HEK293 (cell line): Measurements from ENCODE around the gene ALAD.

Experiments used
- CTCF ChIA-PET: fragments of 350-600 bp; formaldehyde crosslinking; extraction: SDS; loops from one replicate; lab custom pipeline; 2021; ENCODE audit warnings: antibody characterized with exemption; lab: Yijun Ruan, JAX
- POLR2A ChIA-PET: fragments of 300-600 bp; formaldehyde crosslinking; extraction: SDS; loops from one replicate; lab custom pipeline; 2020; ENCODE audit warnings: antibody characterized with exemption, inconsistent platforms; lab: Yijun Ruan, JAX
- H3K27ac ChIP-seq: fragments of 200-500 bp; sonication (Bioruptor generic); 2 replicates; pipeline ENCODE4 v1.5.1; 2014; ENCODE audit warnings: low read depth, low read length, control low read depth, inconsistent platforms; ENCODE audit errors: extremely low read depth
- H3K36me3 ChIP-seq, 2 experiments: fragments of 200-500 bp in 1 of 2; sonication (Bioruptor generic) in 1 of 2; 1 replicate in 1 of 2; 2 replicates in 1 of 2; pipeline ENCODE4 v1.5.1; 2014 to 2017; ENCODE audit warnings: inconsistent platforms in 2 of 2, low read length in 2 of 2; ENCODE audit not compliant: control insufficient read depth in 2 of 2, insufficient read depth in 1 of 2
- H3K4me1 ChIP-seq: fragments of 200-500 bp; sonication (Bioruptor generic); 2 replicates; pipeline ENCODE4 v1.5.1; 2014; ENCODE audit warnings: mild to moderate bottlenecking, low read length, inconsistent platforms; ENCODE audit not compliant: control insufficient read depth, insufficient read depth
- H3K4me3 ChIP-seq: 2 replicates; pipeline ENCODE4 v1.5.1; 2011; ENCODE audit warnings: low read depth, mild to moderate bottlenecking, control low read depth, low read length, moderate library complexity
- H3K9me3 ChIP-seq: fragments of 200-500 bp; sonication (Bioruptor generic); 2 replicates; pipeline ENCODE4 v1.5.1; 2014; ENCODE audit warnings: low read depth, low read length, inconsistent platforms; ENCODE audit not compliant: control insufficient read depth, insufficient read depth
- CTCF ChIP-seq: fragments of 450-650 bp; formaldehyde crosslinking; IDR thresholded peaks from 2 replicates; pipeline ENCODE4 v1.5.1; 2016; ENCODE audit warnings: missing biosample characterization, missing genetic modification characterization
- KLF17 ChIP-seq: fragments of 450-650 bp; formaldehyde crosslinking; IDR thresholded peaks from 2 replicates; pipeline ENCODE4 v1.5.1; 2016; ENCODE audit warnings: missing biosample characterization, missing genetic modification characterization
- KLF7 ChIP-seq: fragments of 450-650 bp; formaldehyde crosslinking; IDR thresholded peaks from 2 replicates; pipeline ENCODE4 v1.5.1; 2016; ENCODE audit warnings: missing biosample characterization, missing genetic modification characterization, borderline replicate concordance
- PRDM6 ChIP-seq: fragments of 450-650 bp; formaldehyde crosslinking; IDR thresholded peaks from 2 replicates; pipeline ENCODE4 v1.5.1; 2017; ENCODE audit warnings: missing biosample characterization, missing genetic modification characterization
- REST ChIP-seq: fragments of 450-650 bp; formaldehyde crosslinking; IDR thresholded peaks from 2 replicates; pipeline ENCODE4 v1.5.1; 2016; ENCODE audit warnings: missing biosample characterization, missing genetic modification characterization
- WT1 ChIP-seq: fragments of 450-650 bp; formaldehyde crosslinking; IDR thresholded peaks from 2 replicates; pipeline ENCODE4 v1.5.1; 2016; ENCODE audit warnings: missing biosample characterization, missing genetic modification characterization
- ZFP41 ChIP-seq: fragments of 450-650 bp; formaldehyde crosslinking; IDR thresholded peaks from 2 replicates; pipeline ENCODE4 v1.5.1; 2016; ENCODE audit warnings: missing biosample characterization, missing genetic modification characterization, borderline replicate concordance
- ZNF112 ChIP-seq: fragments of 450-650 bp; formaldehyde crosslinking; IDR thresholded peaks from 2 replicates; pipeline ENCODE4 v1.5.0; 2017; ENCODE audit warnings: missing biosample characterization, missing genetic modification characterization
- ZNF169 ChIP-seq: fragments of 450-650 bp; formaldehyde crosslinking; IDR thresholded peaks from 2 replicates; pipeline ENCODE4 v1.5.1; 2016; ENCODE audit warnings: missing biosample characterization, missing genetic modification characterization
- ZNF211 ChIP-seq: fragments of 450-650 bp; formaldehyde crosslinking; IDR thresholded peaks from 2 replicates; pipeline ENCODE4 v1.5.1; 2016; ENCODE audit warnings: low read depth, missing biosample characterization, missing genetic modification characterization
- ZNF324 ChIP-seq: fragments of 450-650 bp; formaldehyde crosslinking; IDR thresholded peaks from 2 replicates; pipeline ENCODE4 v1.5.1; 2016; ENCODE audit warnings: missing biosample characterization, missing genetic modification characterization
- ZNF362 ChIP-seq: fragments of 450-650 bp; formaldehyde crosslinking; IDR thresholded peaks from 2 replicates; pipeline ENCODE4 v1.5.1; 2016; ENCODE audit warnings: missing biosample characterization, missing genetic modification characterization
- ZNF501 ChIP-seq: fragments of 450-650 bp; formaldehyde crosslinking; IDR thresholded peaks from 2 replicates; pipeline ENCODE4 v1.5.1; 2016; ENCODE audit warnings: missing biosample characterization, missing genetic modification characterization
- ZNF510 ChIP-seq: fragments of 450-650 bp; formaldehyde crosslinking; IDR thresholded peaks from 2 replicates; pipeline ENCODE4 v1.5.1; 2018; ENCODE audit warnings: mild to moderate bottlenecking, missing genetic modification characterization, missing biosample characterization; ENCODE audit not compliant: insufficient replicate concordance
- ZNF529 ChIP-seq: fragments of 450-650 bp; formaldehyde crosslinking; IDR thresholded peaks from 2 replicates; pipeline ENCODE4 v1.5.1; 2017; ENCODE audit warnings: missing genetic modification characterization, missing biosample characterization; ENCODE audit not compliant: insufficient replicate concordance
- ZNF837 ChIP-seq: fragments of 450-650 bp; formaldehyde crosslinking; IDR thresholded peaks from 2 replicates; pipeline ENCODE4 v1.5.1; 2016; ENCODE audit warnings: missing biosample characterization, missing genetic modification characterization
- ZXDB ChIP-seq: fragments of 450-650 bp; formaldehyde crosslinking; IDR thresholded peaks from 2 replicates; pipeline ENCODE4 v1.5.1; 2016; ENCODE audit warnings: missing biosample characterization, missing genetic modification characterization

ALAD gene

GRCh38 chr9:113364951-113365350 lies 36.1 kb downstream of the ALAD start:
- no peaks in the 10 kb centered on the region for H3K36me3 ChIP-seq
- no peaks in the 10 kb centered on the region for H3K4me1 ChIP-seq
- no peak overlapping the region for H3K4me3 ChIP-seq
- H3K9me3 ChIP-seq = no peaks in the 10 kb centered on the region
- CTCF ChIA-PET = interaction anchor here (0.6 to 1.1 kb wide), 4 partner anchors 10 to 68 kb away, joined by 3 read pairs; no protein-coding TSS in a partner anchor
- no peak for TF ChIP-seq PRDM6
- TF ChIP-seq ZFP41 (tag by site-specific recombination) = no peak
- no peak for TF ChIP-seq ZNF362 (tag by site-specific recombination)
- no peak for TF ChIP-seq ZNF169 (tag by site-specific recombination)
- no peak for TF ChIP-seq ZNF510 (tag by site-specific recombination)
- no peak for TF ChIP-seq ZNF211 (tag by site-specific recombination)
- no peak for TF ChIP-seq KLF7 (tag by site-specific recombination)
- TF ChIP-seq REST (tag by site-specific recombination) = no peak
- no peak for TF ChIP-seq ZNF501
- TF ChIP-seq KLF17 (tag by site-specific recombination) = no peak
- no peak for TF ChIP-seq ZNF324
- no peak for TF ChIP-seq WT1
- no peak for TF ChIP-seq ZNF837 (tag by site-specific recombination)
- TF ChIP-seq CTCF (tag by site-specific recombination) = no peak
- no peak for TF ChIP-seq ZNF112 (tag by site-specific recombination)
- TF ChIP-seq ZNF529 = no peak
- no peak for TF ChIP-seq ZXDB (tag by site-specific recombination)
- POLR2A ChIA-PET = interaction anchor here (1.5 to 1.9 kb wide), 2 partner anchors 12 to 24 kb away, joined by 4 to 10 read pairs; partner anchors contain the start of genes HDHD3 and WDR31
- H3K27ac ChIP-seq = no peak overlapping the region
